Caco-2 (cell line): ENCODE data around the gene APPL1. TPM values are rescaled to one million over a fixed set of nuclear protein-coding genes. Genes with fewer than 3 reads are reported as not detected.

ENCODE experiments used
- BruUV-seq: library from RNA; stranded (reverse); fragments of 400-500 nt; replicated peaks from 2 replicates; lab custom pipeline; 2021; lab: Mats Ljungman, UMichigan
- CTCF ChIA-PET: fragments of 300-600 bp; sonication (Branson Sonifier 250); formaldehyde crosslinking; loops from one replicate; lab custom pipeline; 2022; ENCODE audit warnings: antibody characterized with exemption; lab: Charles Lee
- POLR2A ChIA-PET: fragments of 300-600 bp; sonication (Branson Sonifier 250); formaldehyde crosslinking; loops from one replicate; lab custom pipeline; 2022; ENCODE audit warnings: antibody characterized with exemption; lab: Charles Lee
- DNase-seq, 2 experiments: peaks; one replicate each; pipeline versions ENCODE4 v3.0.0 to v3.0.0-alpha.2; 2020 to 2022
- H3K27me3 ChIP-seq: replicated peaks from 2 replicates; pipeline ENCODE4 v1.6.0; 2011; ENCODE audit warnings: low read length; ENCODE audit not compliant: control insufficient read depth, insufficient read depth
- H3K36me3 ChIP-seq: 2 replicates; pipeline ENCODE4 v1.5.1; 2011; ENCODE audit warnings: low read length; ENCODE audit not compliant: control insufficient read depth, insufficient read depth
- H3K4me1 ChIP-seq: fragments of 250-450 bp; sonication (Bioruptor Pico); 2 replicates; pipeline ENCODE4 v1.5.1; 2020; ENCODE audit warnings: mild to moderate bottlenecking
- H3K4me3 ChIP-seq: 2 replicates; pipeline ENCODE4 v1.5.1; 2011; ENCODE audit warnings: low read depth, mild to moderate bottlenecking, control low read depth, low read length
- H3K9me3 ChIP-seq: fragments of 250-450 bp; sonication (Bioruptor Pico); 2 replicates; pipeline ENCODE4 v1.5.1; 2020; ENCODE audit warnings: mild to moderate bottlenecking, moderate library complexity
- H3K27ac Mint-ChIP-seq: one replicate; pipeline ENCODE4 v1.8.0; 2022; ENCODE audit warnings: mixed read lengths; ENCODE audit not compliant: unreplicated experiment
- H3K27me3 Mint-ChIP-seq: one replicate; pipeline ENCODE4 v1.8.0; 2022; ENCODE audit warnings: mixed read lengths; ENCODE audit not compliant: insufficient read depth, unreplicated experiment
- H3K36me3 Mint-ChIP-seq: one replicate; pipeline ENCODE4 v1.8.0; 2022; ENCODE audit warnings: mild to moderate bottlenecking, mixed read lengths; ENCODE audit not compliant: insufficient read depth, unreplicated experiment
- H3K4me1 Mint-ChIP-seq: one replicate; pipeline ENCODE4 v1.8.0; 2022; ENCODE audit warnings: low read depth, mixed read lengths; ENCODE audit not compliant: unreplicated experiment
- H3K4me3 Mint-ChIP-seq: one replicate; pipeline ENCODE4 v1.8.0; 2022; ENCODE audit warnings: mild to moderate bottlenecking, moderate library complexity, mixed read lengths; ENCODE audit not compliant: unreplicated experiment
- H3K9me3 Mint-ChIP-seq: one replicate; pipeline ENCODE4 v1.8.0; 2022; ENCODE audit warnings: mixed read lengths; ENCODE audit not compliant: unreplicated experiment
- CTCF ChIP-seq, 2 experiments: fragments of 200-600 bp in 1 of 2; IDR thresholded peaks; 1 replicate in 1 of 2; 2 replicates in 1 of 2; pipeline versions ENCODE4 v1.5.1 to v1.8.0; 2011 to 2022; ENCODE audit warnings: antibody characterized with exemption in 1 of 2, control low read depth in 1 of 2, inconsistent platforms in 1 of 2, low read depth in 1 of 2, low read length in 1 of 2, mild to moderate bottlenecking in 1 of 2, moderate library complexity in 1 of 2; ENCODE audit not compliant: insufficient read depth in 1 of 2, severe bottlenecking in 1 of 2, unreplicated experiment in 1 of 2
- intact Hi-C: fragments of 100-400 bp; cut with micrococcal nuclease; formaldehyde crosslinking; loops from one replicate; pipeline ENCODE4 v1.10.0; 2022; ENCODE audit not compliant: unreplicated experiment
- total RNA-seq: library from RNA; stranded (reverse); gene quantifications from 2 replicates; pipeline ENCODE4 v1.2.3, GENCODE V29; 2022

APPL1 gene
- total RNA-seq, 1 experiment from 2014 or later = 40.7 TPM

GRCh38 chr3:57230006-57230405 is 2.5 kb downstream of the APPL1 start:
- H3K36me3 Mint-ChIP-seq = no peaks in the 10 kb centered on the region
- no peaks in the 10 kb centered on the region for H3K27me3 ChIP-seq

GRCh38 chr3:57233799-57234198 is 6.3 kb downstream of the APPL1 start:
- Mint-ChIP-seq H3K4me1 (no peaks in the 10 kb centered on the region), H3K9me3 (peaks cover 5% of the 10 kb centered on the region), H3K27ac (no peak overlapping the region), H3K27me3 (no peaks in the 10 kb centered on the region), H3K4me3 (no peak overlapping the region), H3K36me3 (peaks cover 8% of the 10 kb centered on the region)
- H3K27me3 ChIP-seq = no peaks in the 10 kb centered on the region
- intact Hi-C loops = no loop called here
- H3K9me3 ChIP-seq = no peaks in the 10 kb centered on the region
- no peak for DNase-seq
- no peaks in the 10 kb centered on the region for H3K36me3 ChIP-seq
- peaks cover 5% of the 10 kb centered on the region; the same call in 1 of the 2 replicates for H3K4me1 ChIP-seq
- no peak overlapping the region for H3K4me3 ChIP-seq
- ChIA-PET CTCF (interaction anchor here (0.7 kb wide), 1 partner anchor 55 kb away, joined by 5 read pairs; no protein-coding TSS in a partner anchor), POLR2A (no interaction called here)
- no peak for TF ChIP-seq CTCF (IDR thresholded peaks at IDR 0.05; ENCODE audit: insufficient read depth in 1 of 2, low read depth in 1 of 2, low read length in 1 of 2, severe bottlenecking in 1 of 2, unreplicated experiment in 1 of 2)
- BruUV-seq = no TSS peak

More at GRCh38 chr3:57230006-57230405, 2.5 kb downstream of the APPL1 start:
- Histone ChIP-seq H3K36me3 (no peaks in the 10 kb centered on the region), H3K9me3 (no peaks in the 10 kb centered on the region), H3K4me3 (no peak overlapping the region), H3K4me1 (peaks cover 13% of the 10 kb centered on the region; the same call in 1 of the 2 replicates)
- Mint-ChIP-seq H3K4me1 (peaks cover 12% of the 10 kb centered on the region), H3K9me3 (no peaks in the 10 kb centered on the region), H3K27ac (no peak overlapping the region), H3K27me3 (no peaks in the 10 kb centered on the region), H3K4me3 (no peak overlapping the region)
- POLR2A ChIA-PET = no interaction called here
- CTCF ChIA-PET = no interaction called here
- DNase-seq = no peak
- intact Hi-C loops = no loop called here
- no peak for TF ChIP-seq CTCF (IDR thresholded peaks at IDR 0.05; ENCODE audit: insufficient read depth in 1 of 2, low read depth in 1 of 2, low read length in 1 of 2, severe bottlenecking in 1 of 2, unreplicated experiment in 1 of 2)
- BruUV-seq = no TSS peak

- no peak for DNase-seq
- H3K36me3 ChIP-seq = peaks cover 1% of the 10 kb centered on the region; the same call in 1 of the 2 replicates
- Mint-ChIP-seq H3K36me3 (peaks cover 16% of the 10 kb centered on the region), H3K9me3 (peaks cover 5% of the 10 kb centered on the region), H3K27me3 (no peaks in the 10 kb centered on the region), H3K27ac (no peak overlapping the region), H3K4me1 (no peaks in the 10 kb centered on the region), H3K4me3 (no peak overlapping the region)
- no peaks in the 10 kb centered on the region for H3K27me3 ChIP-seq
- no peaks in the 10 kb centered on the region for H3K9me3 ChIP-seq
- intact Hi-C loops = no loop called here
- no TSS peak for BruUV-seq
- H3K4me3 ChIP-seq = no peak overlapping the region
- H3K4me1 ChIP-seq = no peaks in the 10 kb centered on the region
- POLR2A ChIA-PET = no interaction called here
- CTCF ChIA-PET = interaction anchor here (0.6 to 0.7 kb wide), 2 partner anchors 56 to 162 kb away, joined by 3 to 5 read pairs; no protein-coding TSS in a partner anchor
- no peak for TF ChIP-seq CTCF (IDR thresholded peaks at IDR 0.05; ENCODE audit: insufficient read depth in 1 of 2, low read depth in 1 of 2, low read length in 1 of 2, severe bottlenecking in 1 of 2, unreplicated experiment in 1 of 2)
Observed at GRCh38 chr3:57234613-57235575, 7.4 kb downstream of the APPL1 start.
